GM12872 (cell line): ENCODE results near the gene SUPT3H.

Experiments
- CTCF ChIP-seq: IDR thresholded peaks from 3 replicates; pipeline ENCODE4 v1.5.1; 2011; ENCODE audit warnings: low read depth, mild to moderate bottlenecking, low read length, moderate library complexity; ENCODE audit not compliant: insufficient read depth

SUPT3H gene

DNA sequence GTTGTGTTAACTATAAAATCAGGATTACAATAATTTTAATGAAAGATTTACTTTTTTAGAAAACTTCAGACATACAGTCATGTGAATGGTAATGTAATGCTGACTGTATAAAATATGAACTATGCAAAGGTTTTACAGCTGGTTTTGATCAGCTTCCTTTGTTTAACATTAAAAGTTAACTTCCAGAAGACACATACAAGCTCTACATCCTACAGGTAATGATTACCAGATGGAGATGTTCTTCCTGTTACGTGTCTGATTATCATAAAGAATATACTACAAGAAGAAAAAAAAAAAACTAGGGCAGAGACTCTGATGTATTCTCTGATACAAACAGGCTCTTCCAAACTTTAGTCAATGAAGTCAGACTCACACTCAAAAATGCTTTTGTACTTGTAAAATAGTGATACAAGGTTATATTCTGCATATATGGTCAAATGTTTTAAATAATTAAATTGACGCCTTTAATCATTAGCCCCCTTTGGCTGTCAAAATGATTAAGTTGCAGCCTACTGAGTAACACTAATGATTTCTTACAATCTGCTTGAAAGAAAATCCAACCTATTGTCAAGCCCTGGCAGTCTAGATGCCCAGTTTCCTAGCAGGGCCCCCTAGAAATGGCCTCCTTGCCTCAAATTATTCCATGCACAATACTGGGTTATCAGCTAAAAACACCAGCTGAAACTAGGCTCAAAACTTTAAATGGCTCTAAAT, 301.4 kb downstream of the SUPT3H start:
- no peak for TF ChIP-seq CTCF

GRCh38 chr6:45075246-45075645, 302.5 kb downstream of the SUPT3H start:
- no peak for TF ChIP-seq CTCF

DNA sequence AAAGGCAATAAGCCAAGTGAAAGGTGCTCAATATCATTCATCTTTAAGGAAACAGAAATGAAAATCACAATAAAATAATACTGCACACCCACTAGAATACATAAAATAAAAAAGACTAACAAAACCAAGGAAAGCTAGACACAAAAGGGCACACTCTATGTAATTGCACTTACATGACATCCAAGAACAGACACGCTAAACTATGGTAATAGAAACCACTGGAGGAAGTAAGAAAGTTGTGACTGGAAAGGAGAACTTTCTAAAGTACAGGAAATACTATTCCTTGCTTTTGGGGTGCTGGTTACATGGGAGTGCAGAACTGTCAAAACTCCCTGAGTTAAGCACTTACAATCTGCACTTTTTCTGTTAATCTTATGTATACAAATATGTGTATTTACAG, 303.3 kb downstream of the SUPT3H start:
- TF ChIP-seq CTCF: no peak

GRCh38 chr6:45073771-45074170, 304.0 kb downstream of the SUPT3H start:
- TF ChIP-seq CTCF: no peak

DNA sequence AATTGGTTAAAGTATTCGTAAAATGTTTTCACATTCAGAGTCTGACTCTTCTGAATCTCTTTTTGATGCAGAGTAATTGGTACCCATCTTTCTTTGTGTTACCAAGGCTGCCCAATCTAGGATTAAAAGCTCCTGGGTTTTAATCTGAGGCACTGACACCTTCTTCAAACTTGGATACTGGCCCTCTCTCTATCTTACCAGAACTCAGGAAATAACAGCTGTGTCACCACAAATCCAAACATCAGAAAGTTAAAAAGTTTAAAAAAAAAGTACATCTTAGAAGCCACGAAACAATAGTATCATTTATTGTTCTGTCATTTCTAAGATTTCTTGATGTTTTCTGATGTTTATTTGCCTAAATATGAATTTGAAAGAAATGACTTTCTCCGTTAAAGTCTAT, 305.1 kb downstream of the SUPT3H start:
- no peak for TF ChIP-seq CTCF

- TF ChIP-seq CTCF: no peak
These were observed 305.7 kb downstream of the SUPT3H start for GRCh38 chr6:45072016-45072415.

DNA sequence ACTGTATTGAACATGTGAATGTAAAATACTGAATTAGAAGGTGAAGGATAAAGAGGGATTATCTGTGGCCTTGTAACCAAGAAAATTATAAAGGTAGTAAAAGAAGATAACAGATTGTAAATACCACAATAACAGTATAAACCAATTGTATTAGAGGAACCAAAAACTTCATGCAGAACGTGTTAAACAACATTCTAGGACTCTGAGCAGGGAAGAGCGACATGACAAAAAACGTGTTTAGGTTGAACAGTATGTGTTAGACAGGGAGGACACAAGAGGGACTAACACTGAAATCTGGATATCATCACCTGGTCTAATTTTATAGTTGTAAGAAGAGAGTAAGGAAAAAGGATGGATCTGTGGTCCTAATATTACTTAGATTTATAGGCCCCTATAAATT, 308.6 kb downstream of the SUPT3H start:
- TF ChIP-seq CTCF: no peak
